GM21447 (cell line): ENCODE data around the gene CHST14.
"Not testable (repeated sequence)": the region's sequence is repeated elsewhere in the genome, so short reads cannot be mapped to it uniquely, and the experiment has no call there.

Source experiments
- ATAC-seq: cut with Tn5 transposase; IDR thresholded peaks from one replicate; pipeline ENCODE4 v1.9.1; 2021; ENCODE audit not compliant: unreplicated experiment

Gene CHST14

DNA sequence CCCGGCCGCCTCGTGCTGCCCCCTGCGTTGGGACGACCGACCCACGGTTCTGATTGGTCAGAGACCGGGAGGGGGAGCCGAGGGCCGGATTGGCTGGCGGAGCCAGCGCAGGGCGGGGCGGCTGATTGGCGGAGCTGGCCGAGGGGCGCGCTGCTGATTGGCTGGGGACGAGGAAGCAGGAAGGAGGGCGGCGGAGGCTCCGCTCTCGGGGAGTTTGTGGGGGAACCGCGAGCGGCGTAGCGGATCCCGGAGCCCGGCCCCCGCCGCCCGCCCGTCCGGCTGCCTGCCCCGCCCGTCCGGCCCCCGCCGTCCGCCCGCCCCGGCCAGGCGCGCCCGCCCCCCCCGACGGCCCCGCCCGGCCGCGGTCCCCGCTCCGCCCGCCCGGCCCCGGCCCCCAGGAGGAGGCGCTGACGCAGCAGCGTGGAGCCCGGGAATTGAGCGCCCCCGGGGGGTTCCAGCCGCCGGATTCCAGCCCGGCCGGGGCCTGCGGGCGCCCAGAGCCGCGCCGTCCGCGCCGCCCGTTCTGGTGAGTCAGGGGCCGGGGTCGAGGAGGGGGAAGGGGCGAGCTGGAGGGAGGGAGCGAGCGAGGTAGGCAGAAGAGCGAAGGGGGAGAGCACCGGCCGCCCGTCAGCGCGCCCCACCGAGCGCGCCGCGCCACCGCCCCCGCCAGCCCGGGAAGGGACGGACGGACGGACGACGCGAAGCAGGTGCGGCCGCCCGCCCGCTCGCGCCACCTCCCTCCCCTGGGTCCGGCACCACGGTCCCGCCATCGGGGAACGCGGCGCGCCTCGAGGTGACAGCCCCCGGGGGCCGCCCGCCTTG, 29.8 kb upstream of the CHST14 start, which contains the start of gene BAHD1:
TSS of gene BAHD1 (plus strand) at position 211 of the 822 bp plus-strand sequence. CDS start 17,512 bp downstream, outside the sequence.
- peak; percentile 86 for ATAC-seq

DNA sequence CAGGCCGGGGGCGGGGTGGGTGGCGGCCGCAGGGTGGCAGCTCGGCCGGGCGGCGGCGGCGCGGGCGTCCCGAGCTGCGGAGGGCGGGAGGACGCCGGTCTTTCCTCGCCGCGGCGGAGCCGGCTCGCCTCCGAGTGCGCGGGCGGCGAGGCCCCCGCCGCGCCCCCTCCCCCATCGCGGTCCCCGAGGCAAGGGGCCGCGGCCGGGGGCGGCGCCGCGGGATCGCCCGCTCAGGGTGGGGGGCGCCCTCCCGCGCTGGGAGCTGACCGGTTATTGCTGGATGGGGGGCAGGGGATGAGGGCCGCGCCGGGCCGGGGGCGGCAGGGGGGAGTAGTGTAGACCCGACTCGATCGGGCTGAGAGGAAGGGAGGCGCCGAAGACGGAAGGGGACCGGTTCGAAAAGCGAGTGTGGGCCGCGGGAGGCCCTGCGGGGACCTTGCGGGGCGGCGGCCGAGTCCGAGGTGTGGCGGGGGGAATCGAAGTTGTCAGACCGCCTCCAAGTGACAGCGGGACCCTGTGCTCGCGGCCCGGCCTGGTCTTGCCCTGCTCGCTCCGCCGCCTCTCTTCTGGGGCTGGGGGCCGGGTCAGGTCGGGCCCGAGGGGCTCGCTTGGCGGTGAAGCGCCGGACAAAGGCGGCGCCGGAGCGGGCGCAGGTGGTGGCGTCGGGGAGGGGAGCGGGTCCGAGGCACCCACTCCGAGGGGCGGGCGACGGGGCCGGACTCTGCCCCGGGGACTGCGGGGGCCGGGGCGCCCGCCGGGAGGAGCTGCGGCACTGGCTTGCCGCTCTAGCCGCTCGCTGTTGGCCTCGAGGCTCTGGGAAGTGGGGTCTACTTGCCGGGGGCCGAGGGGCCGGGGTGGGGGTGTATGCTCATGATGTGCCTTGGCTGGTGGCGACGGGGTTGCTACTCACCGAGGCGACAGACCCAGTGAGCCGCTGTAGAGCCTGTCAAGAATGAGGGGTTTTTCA, 28.9 kb upstream of the CHST14 start:
- ATAC-seq, result no peak

DNA sequence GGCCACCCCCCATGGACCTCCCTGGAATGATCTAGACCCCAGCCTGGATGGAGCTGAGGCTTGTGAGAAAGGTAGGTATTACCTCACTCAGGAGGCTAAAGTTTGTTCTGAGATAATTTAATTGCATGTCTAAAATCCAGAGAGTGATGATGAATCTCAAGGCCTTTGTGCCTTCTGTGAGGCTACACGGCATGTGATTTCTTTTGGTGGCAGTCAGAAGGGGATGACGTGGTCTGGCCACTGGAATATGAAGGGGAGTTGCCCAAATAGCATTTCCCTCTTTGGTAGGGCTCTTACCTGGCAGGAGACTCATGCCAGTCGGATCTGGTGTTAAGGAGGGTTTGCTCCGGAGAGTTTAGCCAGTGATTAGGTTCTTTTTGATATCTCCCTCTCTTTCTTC, 27.5 kb upstream of the CHST14 start:
- no peak for ATAC-seq

DNA sequence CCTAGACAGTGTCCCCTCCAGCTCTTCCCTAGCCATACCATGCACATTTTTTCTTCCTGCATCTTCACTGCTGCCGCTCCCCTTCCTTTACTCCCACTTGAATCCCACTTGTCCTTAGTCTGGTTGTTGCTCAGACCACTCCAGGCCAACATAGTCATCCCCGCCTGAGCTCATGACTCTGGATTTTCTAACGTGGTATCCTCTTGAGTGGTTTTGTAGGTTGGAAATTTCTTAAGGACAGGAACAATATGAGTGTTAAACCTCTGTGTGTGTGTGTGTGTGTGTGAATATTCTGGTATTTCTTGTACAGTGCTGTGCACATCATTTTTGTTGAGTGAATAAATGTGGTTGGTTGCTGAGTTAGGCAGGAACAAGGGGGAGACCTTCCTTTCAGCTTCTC, 26.9 kb upstream of the CHST14 start:
- no peak for ATAC-seq

DNA sequence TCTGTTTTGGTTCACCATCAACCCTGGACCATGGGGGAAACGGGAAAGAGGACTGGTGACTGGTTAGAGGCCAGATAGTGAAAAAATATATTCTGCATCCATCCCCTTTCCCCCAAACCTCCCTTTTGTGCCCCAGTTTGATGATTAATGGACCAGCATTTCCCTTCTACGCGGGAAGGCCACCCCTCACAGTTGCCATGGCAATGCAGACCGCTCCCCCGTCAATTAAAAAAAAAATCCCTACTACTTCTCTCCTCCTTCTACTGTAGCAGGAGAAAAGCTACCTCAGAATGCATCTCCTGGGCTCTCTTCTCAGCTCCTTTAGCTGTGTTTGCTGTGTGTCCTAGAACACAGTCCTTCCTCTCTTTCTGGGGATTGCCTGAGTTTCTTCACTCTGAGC, 26.0 kb upstream of the CHST14 start:
- ATAC-seq, result no peak

DNA sequence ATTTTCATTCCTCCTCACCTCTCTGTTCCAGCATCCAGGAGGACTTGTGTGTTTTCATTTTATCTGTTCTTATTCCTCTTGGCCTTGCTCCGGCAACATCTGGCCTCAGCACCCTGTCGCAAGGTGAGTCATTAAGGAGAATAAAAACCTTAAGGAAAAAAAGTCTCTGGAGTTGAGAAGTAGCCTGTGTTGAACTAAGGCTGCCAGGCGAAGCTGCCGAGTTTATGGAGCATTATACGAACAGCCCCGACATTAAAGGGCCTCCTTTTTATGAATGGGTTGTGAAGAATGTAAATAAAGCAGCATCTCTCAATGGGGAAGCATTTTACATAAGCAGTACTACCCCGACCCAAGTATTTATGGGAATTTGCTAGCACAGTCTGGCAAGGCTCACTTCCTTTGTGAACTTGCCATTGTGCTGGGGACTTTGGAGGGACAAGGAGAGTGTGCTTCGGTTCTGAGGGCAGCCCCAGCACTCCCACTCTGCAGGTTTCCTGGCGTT, 25.3 kb upstream of the CHST14 start:
- no peak for ATAC-seq

DNA sequence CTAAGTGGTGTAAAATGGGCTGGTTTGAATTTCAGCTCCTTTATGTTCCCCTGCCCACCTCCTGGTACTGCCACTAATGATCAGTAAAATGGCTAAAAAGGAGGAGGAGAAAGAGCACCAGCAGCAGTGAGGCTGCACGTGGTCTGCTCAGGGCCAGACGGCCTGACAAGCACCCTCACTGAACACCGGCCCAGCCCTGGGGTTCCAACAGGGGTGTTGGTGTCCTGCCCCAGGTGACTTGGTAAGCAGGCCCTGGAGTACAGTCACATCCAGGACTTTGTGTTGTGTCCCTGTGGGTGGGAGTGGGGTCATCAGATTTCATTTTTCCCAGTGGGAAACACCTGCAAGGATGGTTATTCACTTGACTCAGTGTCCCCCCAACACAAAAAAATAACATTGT, 24.6 kb upstream of the CHST14 start:
- ATAC-seq, result no peak

DNA sequence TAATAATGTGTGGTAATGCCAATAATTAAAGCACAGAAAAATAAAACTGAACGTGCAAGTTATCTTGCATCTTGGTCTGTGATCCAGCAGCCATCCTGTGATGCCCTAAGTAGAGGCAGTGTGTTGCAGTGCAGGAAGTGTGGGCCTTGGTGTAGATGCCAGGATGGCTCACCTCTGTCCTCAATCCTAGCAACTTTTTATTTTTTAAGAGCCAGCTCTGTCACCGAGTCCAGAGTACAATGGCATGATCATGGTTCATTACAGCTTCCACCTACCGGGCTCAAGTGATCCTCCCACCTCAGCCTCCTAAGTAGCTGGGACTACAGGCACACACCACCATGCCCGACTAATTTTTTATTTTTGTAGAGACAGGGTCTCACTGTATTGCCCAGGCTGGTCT, 22.4 kb upstream of the CHST14 start:
- no peak for ATAC-seq

DNA sequence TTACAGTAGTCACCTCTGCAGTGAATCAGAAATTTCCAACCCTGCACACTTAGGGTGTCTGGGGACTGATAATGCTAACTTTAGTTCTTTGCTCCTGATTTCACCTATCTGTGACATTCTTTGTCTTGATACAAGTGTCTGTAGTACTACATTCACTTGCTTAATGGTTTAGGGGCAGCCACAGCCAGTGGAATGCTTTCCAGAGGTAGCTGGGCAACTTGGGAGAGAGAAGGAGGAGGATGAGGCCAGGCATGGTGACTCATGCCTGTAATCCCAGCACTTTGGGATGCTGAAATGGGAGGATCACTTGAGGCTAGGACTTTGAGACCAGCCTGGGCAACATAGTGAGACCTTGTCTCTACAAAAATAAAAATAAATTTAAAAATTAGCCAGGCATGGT, 21.5 kb upstream of the CHST14 start:
- no peak for ATAC-seq

DNA sequence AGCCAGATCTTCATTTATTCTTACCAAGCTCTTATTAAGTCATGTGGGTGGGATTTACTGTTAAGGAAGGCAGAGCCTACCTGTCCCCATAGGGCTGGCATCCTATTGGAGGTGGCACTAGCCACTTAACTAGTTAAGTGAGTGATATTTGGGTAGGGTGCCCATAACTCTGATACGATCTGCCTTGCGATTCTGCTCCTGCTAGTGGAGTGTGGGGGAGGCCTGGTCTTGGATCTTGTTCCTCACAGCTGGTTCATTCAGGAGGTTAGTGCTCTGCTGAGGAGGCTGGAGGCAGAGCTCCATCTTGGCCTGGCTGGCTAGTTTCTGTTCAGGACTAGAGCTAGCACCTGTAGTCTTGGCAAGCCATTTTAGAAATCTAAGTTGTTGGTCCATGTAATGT, 20.7 kb upstream of the CHST14 start:
- ATAC-seq, result no peak

DNA sequence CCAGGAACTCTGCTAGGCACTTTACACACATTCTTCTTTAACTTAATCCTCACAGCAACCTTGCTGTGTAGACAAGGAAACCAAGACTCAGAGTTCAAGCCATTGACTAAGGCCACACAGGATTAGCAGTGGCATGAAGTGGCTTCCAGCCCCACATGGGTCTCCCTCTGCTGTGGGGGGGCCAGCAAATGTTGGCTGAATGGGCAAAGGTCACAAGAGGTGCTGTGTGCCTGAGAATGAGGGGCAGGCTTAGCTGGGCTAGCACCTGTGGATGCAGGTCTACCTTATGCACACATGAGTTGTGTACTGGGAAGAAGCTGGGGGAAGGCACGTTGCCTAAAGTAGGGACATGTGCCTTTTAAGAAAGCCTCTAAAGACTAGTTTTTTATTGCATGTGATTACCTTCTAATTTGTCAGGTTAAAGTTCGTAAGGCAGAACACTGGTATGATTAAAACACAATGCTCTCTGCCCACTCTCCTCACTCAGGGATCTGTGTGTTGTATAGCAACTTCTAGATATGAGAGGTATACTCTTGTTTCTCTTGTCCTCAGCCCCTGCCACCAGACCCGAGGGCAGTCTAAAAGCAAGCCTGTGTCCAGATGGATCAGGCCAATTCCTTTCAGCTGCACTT, 19.1 kb upstream of the CHST14 start:
- no peak for ATAC-seq

DNA sequence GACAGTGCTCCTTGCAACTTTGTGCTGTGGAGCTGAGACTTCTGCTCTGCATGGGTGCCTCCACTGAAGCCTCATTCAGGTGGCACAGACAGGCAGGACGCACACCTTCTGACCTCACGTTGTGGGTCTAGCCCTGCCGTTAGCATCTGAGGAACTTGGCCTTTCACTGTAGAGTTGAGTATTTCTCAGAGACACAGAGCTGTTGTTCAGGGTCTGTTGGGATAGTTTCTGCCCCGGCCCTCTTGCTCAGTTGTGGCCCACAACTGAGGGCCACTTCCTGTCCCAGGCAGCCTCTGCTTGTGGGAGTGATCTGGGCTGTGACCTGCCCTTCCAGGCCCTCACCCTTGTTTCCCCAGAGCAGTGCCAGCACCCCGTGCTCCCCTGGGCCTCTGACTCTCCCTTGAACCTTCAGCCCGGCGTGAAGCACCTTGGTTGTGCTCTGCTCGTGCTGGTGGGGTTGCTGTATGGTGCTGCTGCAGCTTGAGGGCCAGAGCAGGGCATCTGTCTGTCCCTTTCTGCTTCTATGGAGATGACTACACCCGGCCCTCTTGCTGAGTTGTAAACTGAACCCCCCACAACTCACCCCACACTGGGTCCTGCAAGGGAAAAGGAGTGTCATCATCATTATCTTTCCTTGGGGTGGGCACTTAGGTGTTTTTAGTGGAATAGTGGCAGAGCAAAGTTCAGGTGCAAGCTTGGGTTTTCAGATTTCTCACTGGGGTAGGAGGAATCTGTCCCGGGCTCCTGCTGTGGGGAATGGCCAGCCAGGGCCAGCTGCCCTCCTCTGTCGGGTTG, 18.3 kb upstream of the CHST14 start:
- peak; percentile 65 for ATAC-seq

DNA sequence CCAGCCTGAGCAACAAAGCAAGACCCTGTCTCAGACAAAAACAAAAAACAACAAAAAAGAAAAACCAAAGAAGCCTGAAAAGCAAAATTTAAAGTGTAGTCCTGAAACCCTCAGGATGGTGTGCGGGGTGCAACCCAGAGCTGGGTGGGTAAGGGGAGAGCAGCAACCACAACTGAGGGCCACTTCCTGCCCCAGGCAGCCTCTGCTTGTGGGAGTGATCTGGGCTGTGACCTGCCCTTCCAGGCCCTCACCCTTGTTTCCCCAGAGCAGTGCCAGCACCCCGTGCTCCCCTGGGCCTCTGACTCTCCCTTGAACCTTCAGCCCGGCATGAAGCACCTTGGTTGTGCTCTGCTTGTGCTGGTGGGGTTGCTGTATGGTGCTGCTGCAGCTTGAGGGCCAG, 16.8 kb upstream of the CHST14 start:
- not testable (repeated sequence) for ATAC-seq

DNA sequence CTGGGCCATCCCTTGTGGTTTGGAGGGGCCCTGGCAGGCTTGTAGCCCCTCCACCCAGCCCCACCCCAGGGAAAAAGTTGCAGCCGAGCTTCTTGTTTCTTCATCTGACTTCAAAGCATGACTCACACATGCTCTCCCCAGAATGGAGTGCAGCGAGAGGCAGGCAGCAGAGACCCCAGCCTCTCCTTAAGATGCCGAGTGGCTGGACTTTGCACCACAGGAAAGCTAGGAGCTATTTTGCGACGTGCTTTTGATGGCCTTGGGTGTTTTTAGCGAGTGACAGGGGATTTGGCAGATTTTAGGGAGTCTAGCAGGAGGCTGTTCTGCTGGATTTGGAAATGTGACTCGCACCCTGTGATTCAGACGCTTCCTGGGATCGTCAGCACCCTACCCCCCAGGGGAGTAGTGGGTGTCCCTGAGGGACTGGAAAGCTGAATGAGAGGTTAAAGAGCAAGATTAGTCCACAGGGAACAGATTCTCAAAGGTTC, 15.8 kb upstream of the CHST14 start:
- ATAC-seq, result no peak

DNA sequence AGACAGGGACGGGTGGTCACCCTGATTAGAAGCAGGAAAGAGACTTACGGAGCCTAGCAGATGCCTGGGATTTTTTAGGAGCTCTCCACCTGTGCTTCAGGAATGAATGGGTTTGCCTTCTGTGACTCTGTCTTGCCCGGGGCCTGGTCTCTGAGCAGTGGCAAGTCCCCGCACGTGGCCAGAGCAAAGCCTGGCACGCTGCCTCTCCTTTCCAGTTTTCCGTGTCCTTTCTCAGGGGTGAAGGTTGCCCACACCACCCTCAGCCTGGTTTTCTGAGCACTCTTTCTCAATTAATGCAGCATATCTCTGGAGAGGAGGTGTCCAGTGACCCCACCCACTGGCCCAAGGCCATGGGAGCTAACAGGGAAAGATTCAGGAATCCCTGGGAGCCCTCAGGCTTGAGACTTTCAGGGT, 14.5 kb upstream of the CHST14 start:
- no peak for ATAC-seq

DNA sequence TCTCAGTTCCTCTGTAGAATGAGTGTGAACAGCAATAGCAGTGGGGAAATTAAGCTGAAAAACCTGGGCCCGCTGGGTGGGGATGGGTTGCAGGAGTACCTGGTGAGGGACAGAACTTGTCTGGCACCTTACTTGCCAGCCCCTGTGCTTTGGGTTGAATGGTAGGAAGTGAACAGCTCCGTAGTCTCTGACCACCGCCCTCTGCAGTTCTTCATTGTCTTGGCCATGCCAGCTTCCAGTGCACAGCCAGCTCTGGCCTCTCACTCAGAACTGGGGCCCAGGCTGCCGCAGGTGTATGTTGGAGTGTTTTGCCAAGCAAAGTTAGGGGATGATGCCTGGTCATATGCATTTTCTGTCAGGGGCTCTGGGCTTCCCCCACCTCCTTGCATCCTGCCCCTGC, 14.0 kb upstream of the CHST14 start:
- no peak for ATAC-seq

DNA sequence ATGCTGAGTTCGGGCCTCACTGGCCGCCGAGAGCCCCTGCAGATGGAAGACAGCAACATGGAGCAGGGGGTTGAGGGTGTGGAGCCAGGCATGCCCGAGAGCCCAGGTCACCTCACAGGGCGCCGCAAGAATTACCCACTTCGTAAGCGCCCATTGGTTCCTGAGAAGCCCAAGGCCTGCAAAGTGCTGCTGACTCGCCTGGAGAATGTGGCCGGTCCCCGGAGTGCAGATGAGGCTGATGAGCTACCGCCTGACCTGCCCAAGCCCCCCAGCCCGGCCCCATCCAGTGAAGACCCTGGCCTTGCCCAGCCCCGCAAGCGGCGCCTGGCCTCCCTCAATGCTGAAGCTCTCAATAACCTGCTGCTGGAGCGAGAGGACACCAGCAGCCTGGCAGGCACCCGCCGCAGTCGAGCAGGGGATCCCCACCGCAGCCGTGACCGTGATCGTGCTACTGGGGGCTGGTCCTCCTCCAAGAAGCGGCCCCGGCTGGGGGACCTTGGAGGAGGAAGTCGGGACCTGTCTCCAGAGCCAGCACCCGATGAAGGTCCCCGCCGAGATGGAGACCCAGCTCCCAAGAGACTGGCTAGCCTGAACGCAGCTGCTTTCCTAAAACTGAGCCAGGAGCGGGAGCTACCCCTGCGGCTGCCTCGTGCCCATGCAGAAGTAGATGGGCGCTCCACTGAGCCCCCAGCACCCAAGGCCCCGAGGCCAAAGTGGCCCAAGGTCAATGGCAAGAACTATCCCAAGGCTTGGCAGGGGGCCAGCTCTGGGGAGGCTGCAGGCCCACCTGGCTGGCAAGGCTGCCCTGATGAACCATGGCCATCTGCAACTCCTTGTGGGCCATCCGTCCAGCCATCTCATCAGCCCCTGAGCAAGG, 12.1 kb upstream of the CHST14 start:
- ATAC-seq, result no peak

DNA sequence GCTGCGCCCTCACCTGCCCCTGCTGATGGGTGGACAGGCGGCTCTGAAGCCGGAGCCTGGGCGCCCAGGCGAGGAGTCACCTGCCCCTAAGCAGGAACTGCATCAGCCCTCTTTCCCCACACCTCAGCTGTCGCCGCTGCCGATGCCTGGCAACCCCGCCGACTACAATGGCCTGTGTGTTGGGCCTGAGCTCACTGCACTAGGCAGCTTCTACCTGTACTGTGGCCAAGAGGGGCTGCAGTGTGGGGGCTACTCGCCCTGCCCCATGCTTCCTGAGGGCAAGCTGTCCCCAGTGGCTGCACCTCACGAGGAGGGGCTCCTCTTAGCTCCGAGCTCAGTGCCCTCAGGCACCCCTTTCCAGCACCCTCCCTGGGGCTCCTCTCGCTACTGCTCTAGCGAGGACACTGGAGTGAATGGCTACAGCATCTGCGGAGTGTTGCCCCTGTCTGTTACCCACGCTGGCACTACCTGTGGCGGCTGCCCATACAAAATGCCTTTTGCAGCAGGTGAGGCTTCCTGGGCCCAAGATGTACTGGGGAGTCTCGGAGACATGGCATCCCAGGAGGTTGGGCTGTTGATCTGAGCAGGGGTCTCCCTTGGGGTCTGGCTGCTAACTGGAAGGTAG, 11.3 kb upstream of the CHST14 start:
- no peak for ATAC-seq

DNA sequence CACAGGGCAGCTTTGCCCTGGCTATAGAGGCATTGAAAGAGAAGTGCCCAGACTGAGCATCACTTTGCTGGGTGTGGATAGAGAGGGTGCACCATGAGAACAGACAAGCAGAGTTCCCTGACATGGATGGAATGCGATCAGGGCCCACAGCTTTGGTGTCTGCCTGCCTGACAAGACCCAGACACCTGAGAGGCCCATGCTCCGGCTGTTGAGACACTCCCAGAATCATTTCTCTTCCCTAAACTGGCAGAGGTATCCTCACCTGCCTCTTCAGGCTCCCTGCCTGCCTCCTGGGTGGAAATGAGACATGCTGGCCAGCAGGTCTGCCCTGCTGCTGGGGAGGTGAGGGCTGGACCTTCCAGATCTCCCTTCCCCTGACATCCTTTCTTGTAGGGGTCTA, 10.4 kb upstream of the CHST14 start:
- no peak for ATAC-seq
